Umbilical cord (tissue), 2 donors: ENCODE measurements around the gene SLC8A1. TPM values are rescaled to one million over a fixed set of nuclear protein-coding genes. Genes with fewer than 3 reads are reported as not detected.

Experiments
- DNase-seq: peaks from one replicate; pipeline ENCODE4 v3.0.0-alpha.2; 2015; ENCODE audit warnings: low spot score
- total RNA-seq: library from RNA; depleted of rRNA; stranded (reverse); fragments of >200 nt; gene quantifications from one replicate; pipeline ENCODE4 v1.2.3, GENCODE V29; 2014; ENCODE audit warnings: low replicate concordance; ENCODE audit not compliant: insufficient read depth

SLC8A1 gene
- total RNA-seq, 1 donor from 2014 or later, result 431 TPM

- no peak for DNase-seq
These were observed 221.0 kb downstream of the SLC8A1 start for GRCh38 chr2:40230707-40231432.

GRCh38 chr2:40230186-40230585 is 221.7 kb downstream of the SLC8A1 start:
- DNase-seq, result no peak

GRCh38 chr2:40228310-40228709 is 223.6 kb downstream of the SLC8A1 start:
- no peak for DNase-seq

DNA sequence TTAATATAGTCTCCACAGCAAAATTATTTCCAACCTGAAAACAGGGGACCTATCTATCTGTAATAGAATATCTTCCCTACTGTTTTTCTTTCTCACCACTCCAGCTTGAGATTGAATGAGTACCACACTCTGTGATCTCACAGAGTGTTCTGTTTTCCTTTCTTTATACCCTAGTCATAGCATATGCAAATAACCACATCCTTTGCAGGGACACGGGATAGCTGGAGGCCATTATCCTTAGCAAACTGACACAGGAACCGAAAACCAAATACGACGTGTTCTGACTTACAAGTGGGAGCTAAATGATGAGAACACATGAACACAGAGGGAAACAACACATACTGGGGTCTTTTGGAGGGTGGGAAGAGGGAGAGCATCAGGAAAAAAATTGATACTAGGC is 224.7 kb downstream of the SLC8A1 start:
- no peak for DNase-seq

GRCh38 chr2:40226637-40227036 is 225.3 kb downstream of the SLC8A1 start:
- DNase-seq, result no peak

GRCh38 chr2:40225670-40226210 is 226.2 kb downstream of the SLC8A1 start:
- no peak for DNase-seq

- DNase-seq, result no peak
These were observed 227.6 kb downstream of the SLC8A1 start for GRCh38 chr2:40224318-40224717.

GRCh38 chr2:40220177-40220925 is 231.5 kb downstream of the SLC8A1 start:
- DNase-seq, result no peak

- no peak for DNase-seq
These were observed 232.7 kb downstream of the SLC8A1 start for GRCh38 chr2:40219141-40219540.

GRCh38 chr2:40218679-40219078 is 233.2 kb downstream of the SLC8A1 start:
- peak; percentile 29 for DNase-seq

DNA sequence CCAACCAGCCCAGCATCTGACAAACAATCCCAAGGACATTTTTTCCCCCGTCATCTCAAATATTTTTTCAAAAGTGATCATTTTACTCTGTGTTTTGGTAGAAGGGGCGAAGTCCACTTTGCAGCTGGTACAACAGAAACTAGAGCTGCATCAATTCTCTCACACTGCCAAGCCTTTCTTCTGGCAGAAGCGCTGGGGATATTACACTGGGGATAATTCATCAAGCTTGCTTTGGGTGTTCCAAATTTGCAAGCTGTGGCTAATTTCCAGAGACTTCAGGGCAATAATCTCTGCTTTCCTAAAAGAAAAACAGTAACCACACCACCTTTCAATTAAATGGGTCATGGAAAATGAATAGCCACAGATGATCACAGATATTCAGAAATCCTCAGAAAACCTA is 238.3 kb downstream of the SLC8A1 start:
- DNase-seq, result no peak

GRCh38 chr2:40213071-40213470 is 238.8 kb downstream of the SLC8A1 start:
- no peak for DNase-seq

DNA sequence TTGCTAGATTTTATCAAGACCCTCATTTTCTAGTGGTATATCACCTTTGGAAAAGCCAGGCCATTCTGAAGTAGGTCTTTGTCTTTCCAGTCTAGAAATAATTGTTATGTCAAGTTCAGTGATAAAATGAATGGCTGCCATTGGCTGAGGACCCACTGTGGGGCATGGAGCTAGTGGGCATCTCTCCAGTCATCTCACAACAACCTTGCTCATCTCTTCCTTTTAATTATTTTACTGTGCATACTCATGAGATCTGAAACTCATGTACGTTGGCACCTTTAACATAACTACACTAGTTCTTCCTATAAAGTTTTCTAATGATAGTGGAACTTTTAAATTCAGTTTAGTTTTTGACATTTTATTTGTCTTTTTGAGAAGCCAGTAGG is 240.9 kb downstream of the SLC8A1 start:
- no peak for DNase-seq

- DNase-seq, result no peak
These were observed 241.4 kb downstream of the SLC8A1 start for GRCh38 chr2:40210344-40210967.

GRCh38 chr2:40209761-40210160 is 242.1 kb downstream of the SLC8A1 start:
- DNase-seq, result no peak

DNA sequence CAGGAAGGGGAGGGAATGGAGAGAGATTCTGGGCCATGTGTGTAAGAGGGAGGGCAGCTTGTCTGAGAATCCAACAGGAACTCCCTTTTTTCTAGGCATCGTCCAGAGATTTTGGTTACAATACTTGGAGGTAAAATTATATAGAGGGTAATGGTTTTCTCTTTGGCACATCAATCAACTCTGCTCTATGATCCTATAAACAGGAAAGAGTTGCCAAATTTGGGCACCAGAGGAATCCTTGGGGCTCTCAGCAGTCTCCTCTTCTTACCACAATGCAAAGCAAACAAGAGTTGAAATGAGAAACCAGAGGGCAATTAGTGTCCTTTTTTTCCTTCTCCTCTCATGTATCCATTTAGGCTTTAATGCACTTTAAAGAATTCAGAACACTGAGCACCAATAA is 243.4 kb downstream of the SLC8A1 start:
- DNase-seq, result no peak

DNA sequence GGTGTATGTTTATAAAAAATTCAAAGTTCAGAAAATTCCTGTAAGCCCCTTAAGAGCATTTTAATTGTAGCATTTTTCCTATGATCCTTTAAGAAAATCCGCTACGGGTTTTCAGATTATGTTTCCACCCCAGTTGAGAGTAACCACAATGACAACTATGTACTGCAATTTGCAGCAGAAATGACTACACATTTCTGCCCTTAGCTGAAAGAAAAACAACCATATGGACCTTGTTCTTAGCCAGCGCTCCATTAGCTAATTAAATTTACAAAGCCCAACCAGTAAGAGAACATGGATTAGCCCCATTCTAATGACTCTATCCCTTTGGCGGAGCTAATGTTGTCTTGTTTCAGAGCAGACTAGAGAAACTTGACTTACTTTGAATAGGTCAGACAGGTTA is 247.6 kb downstream of the SLC8A1 start:
- DNase-seq, result no peak

GRCh38 chr2:40202798-40203400 is 249.0 kb downstream of the SLC8A1 start:
- DNase-seq, result no peak

- no peak for DNase-seq
These were observed 250.5 kb downstream of the SLC8A1 start for GRCh38 chr2:40201425-40201824.

- DNase-seq, result no peak
These were observed 251.4 kb downstream of the SLC8A1 start for GRCh38 chr2:40200366-40200915.

- DNase-seq, result no peak
These were observed 252.1 kb downstream of the SLC8A1 start for GRCh38 chr2:40199771-40200170.

DNA sequence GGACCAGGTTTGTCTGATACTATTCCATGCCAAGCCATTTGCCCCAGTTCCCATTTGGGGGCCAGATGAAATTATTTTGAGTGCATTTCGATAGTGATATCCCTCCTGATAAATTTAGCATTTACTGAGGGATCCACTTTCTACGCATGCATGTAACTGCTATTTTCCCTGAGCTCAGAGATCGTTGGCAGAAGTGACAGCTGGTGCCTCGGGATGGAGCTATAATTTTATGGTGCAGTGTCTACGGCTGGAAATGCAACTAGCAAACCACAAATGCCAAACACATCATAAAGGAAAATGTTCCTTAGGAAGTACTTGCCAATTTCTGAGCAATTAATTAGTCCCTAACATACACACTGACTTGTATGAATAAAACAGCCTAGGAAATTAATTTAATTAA is 254.8 kb downstream of the SLC8A1 start:
- DNase-seq, result no peak
